Neural cell (in vitro differentiated cells): Measurements from ENCODE around the gene FLAD1.

Source experiments
- CTCF ChIP-seq: fragments of 450-650 bp; IDR thresholded peaks from 2 replicates; pipeline ENCODE4 v1.5.1; 2014; ENCODE audit warnings: antibody characterized with exemption, mild to moderate bottlenecking, moderate library complexity; ENCODE audit not compliant: poor library complexity, severe bottlenecking
- EZH2 ChIP-seq: fragments of 200-600, 300-800 bp; shearing (Covaris generic), sonication (generic); IDR thresholded peaks from 2 replicates; pipeline ENCODE4 v1.6.1; 2014; ENCODE audit warnings: antibody characterized with exemption, low read length, borderline replicate concordance, mild to moderate bottlenecking; ENCODE audit not compliant: insufficient read depth, poor library complexity, severe bottlenecking

DNA sequence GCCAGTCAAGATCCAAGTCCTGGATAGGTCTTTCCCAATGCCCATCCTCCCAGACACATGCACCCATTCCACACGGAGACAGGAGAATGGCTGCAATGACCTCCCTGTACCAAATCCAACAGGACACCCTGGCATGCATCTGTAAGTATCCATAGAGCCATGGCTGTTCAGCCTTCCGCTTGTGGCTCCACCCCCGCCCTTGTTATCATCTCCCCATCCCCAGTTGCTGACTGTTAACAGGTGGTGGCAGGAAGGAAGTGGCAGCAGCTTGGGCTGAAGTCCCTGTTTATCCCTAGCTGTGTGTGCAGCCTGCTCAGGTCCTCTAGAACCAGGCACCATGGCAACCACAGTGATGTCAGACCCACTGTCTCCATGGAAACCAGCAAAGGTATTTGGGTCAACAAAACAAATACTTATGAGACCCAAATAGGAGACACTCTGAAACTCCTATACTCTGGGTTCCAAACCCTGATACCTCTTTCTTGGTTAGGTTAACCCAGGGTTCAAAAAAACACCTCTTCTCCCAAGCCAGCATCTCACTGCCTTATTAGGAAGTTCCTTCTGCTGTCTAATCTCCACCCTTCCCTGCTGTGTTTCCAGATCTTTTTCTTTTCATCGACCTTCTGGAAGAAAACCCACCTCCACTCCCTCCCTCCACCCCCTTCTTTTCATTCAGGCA lies 28.0 kb upstream of the FLAD1 start:
- TF ChIP-seq CTCF (no peak), EZH2 (no peak)
